ENCODE data around the gene PRKCB.

DNA sequence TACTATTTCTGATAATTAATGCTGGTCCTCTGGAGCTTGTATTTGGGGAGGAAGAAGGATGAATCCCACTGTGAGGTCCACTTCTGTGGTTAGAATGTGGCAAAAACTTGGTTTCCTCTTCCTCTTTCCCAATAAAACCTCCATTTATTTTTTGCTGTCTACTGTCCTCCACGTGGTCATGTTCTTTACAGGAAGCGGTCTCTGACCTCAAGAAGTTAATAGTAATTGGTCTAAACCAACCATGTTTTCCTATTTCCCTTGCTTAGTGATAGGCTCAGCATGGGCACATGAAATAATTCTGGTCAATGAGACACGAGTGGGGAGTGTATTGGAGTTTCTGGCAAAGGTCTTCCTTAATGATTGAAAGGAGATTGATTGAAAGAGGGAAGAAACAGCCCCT, 47.1 kb upstream of the PRKCB start:
- TF ChIP-seq CTCF (IDR thresholded peaks at IDR 0.05; ENCODE audit: low read depth, low read length, poor library complexity, severe bottlenecking): no peak
- TF ChIP-seq EZH2phosphoT487 (IDR thresholded peaks at IDR 0.05; ENCODE audit: borderline replicate concordance, low read length): no peak
